H1 (cell line): ENCODE measurements around the gene ASTN2. TPM values are rescaled to one million over a fixed set of nuclear protein-coding genes. Genes with fewer than 3 reads are reported as not detected.

Source experiments
- CTCF ChIA-PET: fragments of 300-600 bp; sonication (Branson Sonifier 250); formaldehyde crosslinking; loops from one replicate; lab custom pipeline; 2021; ENCODE audit not compliant: partially characterized antibody; lab: Charles Lee
- POLR2A ChIA-PET: fragments of 300-600 bp; sonication (Branson Sonifier 250); formaldehyde crosslinking; loops from one replicate; lab custom pipeline; 2021; ENCODE audit warnings: inconsistent platforms; ENCODE audit not compliant: partially characterized antibody; lab: Charles Lee
- DNase-seq, 2 experiments: peaks; one replicate each; pipeline versions ENCODE4 v3.0.0 to v3.0.0-alpha.2; 2010 to 2022; ENCODE audit warnings: low spot score in 2 of 2, low read depth in 1 of 2, mixed read lengths in 1 of 2
- FAIRE-seq: peaks from 2 replicates; lab custom pipeline; 2011; peaks lifted over from hg19 to GRCh38; lab: Jason Lieb, UNC
- H2AFZ ChIP-seq: 2 replicates; pipeline ENCODE4 v1.8.1; 2012; ENCODE audit warnings: low read length, inconsistent platforms
- H2AK5ac ChIP-seq: 2 replicates; pipeline ENCODE4 v1.6.1; 2013; ENCODE audit warnings: low read depth, low read length
- H2BK120ac ChIP-seq: replicated peaks from 2 replicates; pipeline ENCODE3; 2013; ENCODE audit warnings: low read depth, low read length, inconsistent platforms
- H2BK12ac ChIP-seq: 2 replicates; pipeline ENCODE4 v1.6.1; 2013; ENCODE audit warnings: low read depth, low read length
- H2BK15ac ChIP-seq: 2 replicates; pipeline ENCODE4 v1.6.1; 2013; ENCODE audit warnings: low read length
- H2BK20ac ChIP-seq: 2 replicates; pipeline ENCODE4 v1.6.1; 2013; ENCODE audit warnings: low read length
- H2BK5ac ChIP-seq: 2 replicates; pipeline ENCODE4 v1.6.1; 2013; ENCODE audit warnings: low read depth, low read length
- H3K14ac ChIP-seq: 2 replicates; pipeline ENCODE4 v1.6.1; 2013; ENCODE audit warnings: inconsistent platforms; ENCODE audit not compliant: insufficient read length
- H3K18ac ChIP-seq: 2 replicates; pipeline ENCODE4 v1.6.1; 2013; ENCODE audit warnings: low read length; ENCODE audit errors: extremely low read depth
- H3K23ac ChIP-seq: 2 replicates; pipeline ENCODE4 v1.6.1; 2013; ENCODE audit warnings: inconsistent platforms; ENCODE audit not compliant: insufficient read length
- H3K23me2 ChIP-seq: 2 replicates; pipeline ENCODE4 v1.6.1; 2013; ENCODE audit warnings: low read depth, low read length
- H3K27ac ChIP-seq: 2 replicates; pipeline ENCODE4 v1.6.1; 2011; ENCODE audit warnings: low read depth, low read length, inconsistent platforms
- H3K27me3 ChIP-seq, 4 experiments: replicated peaks in 1 of 4; 1 replicate in 1 of 4; 2 replicates in 3 of 4; pipeline versions ENCODE4 v1.6.1 to v1.8.1; 2011 to 2013; ENCODE audit warnings: low read length in 3 of 4, mild to moderate bottlenecking in 3 of 4, inconsistent platforms in 2 of 4, mixed read lengths in 2 of 4, moderate library complexity in 1 of 4; ENCODE audit not compliant: control insufficient read depth in 3 of 4, insufficient read depth in 3 of 4; ENCODE audit errors: extremely low read depth in 1 of 4
- H3K36me3 ChIP-seq, 4 experiments: 2 replicates each; pipeline versions ENCODE4 v1.6.1 to v1.8.1; 2011 to 2013; ENCODE audit warnings: mild to moderate bottlenecking in 4 of 4, low read length in 3 of 4, moderate library complexity in 2 of 4, control low read depth in 1 of 4, inconsistent platforms in 1 of 4; ENCODE audit not compliant: insufficient read depth in 4 of 4, control insufficient read depth in 2 of 4
- H3K4ac ChIP-seq: replicated peaks from 2 replicates; pipeline ENCODE3; 2013; ENCODE audit warnings: low read length, low read depth, mixed read lengths, inconsistent platforms; ENCODE audit not compliant: insufficient read length
- H3K4me1 ChIP-seq, 4 experiments: replicated peaks in 1 of 4; 1 replicate in 1 of 4; 2 replicates in 3 of 4; pipeline versions ENCODE4 v1.6.1 to v1.8.1; 2011 to 2013; ENCODE audit warnings: low read length in 3 of 4, inconsistent platforms in 2 of 4, mixed read lengths in 1 of 4; ENCODE audit not compliant: insufficient read depth in 4 of 4, control insufficient read depth in 3 of 4
- H3K4me2 ChIP-seq, 2 experiments: 2 replicates each; pipeline versions ENCODE4 v1.6.1 to v1.8.1; 2011 to 2013; ENCODE audit warnings: low read depth in 2 of 2, low read length in 2 of 2, control low read depth in 1 of 2, inconsistent platforms in 1 of 2, mild to moderate bottlenecking in 1 of 2; ENCODE audit not compliant: insufficient read depth in 1 of 2
- H3K4me3 ChIP-seq, 4 experiments: fragments of 200-600, 300-600 bp in 1 of 4; sonication (generic), shearing (Covaris generic), sonication (Bioruptor Twin) in 1 of 4; 2 replicates each; pipeline versions ENCODE4 v1.5.1 to v1.8.1; 2011 to 2016; ENCODE audit warnings: low read length in 4 of 4, low read depth in 3 of 4, control low read depth in 2 of 4, inconsistent platforms in 2 of 4, mild to moderate bottlenecking in 2 of 4, mixed read lengths in 1 of 4, moderate library complexity in 1 of 4; ENCODE audit not compliant: insufficient read depth in 2 of 4; ENCODE audit errors: extremely low read depth in 1 of 4
- H3K56ac ChIP-seq: replicated peaks from 2 replicates; pipeline ENCODE3; 2013; ENCODE audit warnings: low read depth, mild to moderate bottlenecking, mixed read lengths, low read length, inconsistent platforms; ENCODE audit not compliant: insufficient read length
- H3K79me1 ChIP-seq: 2 replicates; pipeline ENCODE4 v1.6.1; 2013; ENCODE audit warnings: low read depth, low read length, control low read depth
- H3K79me2 ChIP-seq, 2 experiments: 2 replicates each; pipeline versions ENCODE4 v1.6.1 to v1.8.1; 2012 to 2013; ENCODE audit warnings: low read length in 2 of 2, mild to moderate bottlenecking in 2 of 2, inconsistent platforms in 1 of 2; ENCODE audit not compliant: insufficient read depth in 2 of 2, control insufficient read depth in 1 of 2
- H3K9ac ChIP-seq, 4 experiments: replicated peaks in 1 of 4; 1 replicate in 1 of 4; 2 replicates in 3 of 4; pipeline versions ENCODE4 v1.6.1 to v1.8.1; 2011 to 2013; ENCODE audit warnings: low read depth in 3 of 4, low read length in 3 of 4, control low read depth in 2 of 4, mild to moderate bottlenecking in 2 of 4, moderate library complexity in 2 of 4, inconsistent platforms in 1 of 4; ENCODE audit errors: extremely low read depth in 1 of 4
- H3K9me3 ChIP-seq, 2 experiments: 2 replicates each; pipeline versions ENCODE4 v1.6.1 to v1.8.1; 2012 to 2013; ENCODE audit warnings: mild to moderate bottlenecking in 2 of 2, moderate library complexity in 2 of 2, control low read depth in 1 of 2, inconsistent platforms in 1 of 2, low read depth in 1 of 2, low read length in 1 of 2, mixed read lengths in 1 of 2; ENCODE audit not compliant: insufficient read depth in 2 of 2
- H4K20me1 ChIP-seq, 2 experiments: replicated peaks in 1 of 2; 2 replicates each; pipeline versions ENCODE3 to v1.8.1; 2011 to 2013; ENCODE audit warnings: inconsistent platforms in 2 of 2, low read length in 2 of 2, mild to moderate bottlenecking in 1 of 2; ENCODE audit not compliant: insufficient read depth in 2 of 2, control insufficient read depth in 1 of 2
- H4K5ac ChIP-seq: 2 replicates; pipeline ENCODE4 v1.6.1; 2013; ENCODE audit warnings: low read length, low read depth, mixed read lengths, inconsistent platforms; ENCODE audit not compliant: insufficient read length
- H4K8ac ChIP-seq: 2 replicates; pipeline ENCODE4 v1.8.0; 2013; ENCODE audit warnings: mild to moderate bottlenecking, moderate library complexity, low read length, inconsistent platforms; ENCODE audit not compliant: insufficient read depth; ENCODE audit errors: extremely low read depth
- H4K91ac ChIP-seq: replicated peaks from 2 replicates; pipeline ENCODE3; 2013; ENCODE audit warnings: low read length, mixed read lengths, inconsistent platforms; ENCODE audit not compliant: insufficient read length
- TAF1 ChIP-seq: IDR thresholded peaks from 2 replicates; pipeline ENCODE4 v1.6.1; 2011; ENCODE audit warnings: mild to moderate bottlenecking, low read depth, low read length
- YY1 ChIP-seq: IDR thresholded peaks from 2 replicates; pipeline ENCODE4 v1.6.1; 2011; ENCODE audit warnings: low read depth, mild to moderate bottlenecking, low read length
- polyA plus RNA-seq, 7 experiments: library from polyadenylated mRNA; depleted of rRNA in 3 of 7; stranded (reverse) in 5 of 7; unstranded in 2 of 7; fragments of >200 nt in 5 of 7; fragments of 200-250 nt in 2 of 7; gene quantifications; 1 replicate in 5 of 7; 2 replicates in 1 of 7; 4 replicates in 1 of 7; pipeline versions ENCODE4 v1.2.1 to v1.2.3, GENCODE V29; 2011 to 2013; ENCODE audit warnings: missing spikeins in 2 of 7, mixed read lengths in 2 of 7
- total RNA-seq: library from RNA; stranded (reverse); fragmentation: NEBNext Ultra II Directional; extraction: Animal tissue kit (Norgen Biotek cat#: 25700); gene quantifications from 2 replicates; pipeline ENCODE4 v1.2.1, GENCODE V29; 2021
- TF ChIP-seq, protein P1 (sequence below), 3 experiments: IDR thresholded peaks; 1 replicate in 2 of 3; 2 replicates in 1 of 3; pipeline versions ENCODE4 v1.5.1 to v1.6.1; 2011; ENCODE audit warnings: low read length in 3 of 3, mild to moderate bottlenecking in 3 of 3, inconsistent platforms in 2 of 3, low read depth in 1 of 3, moderate library complexity in 1 of 3; ENCODE audit not compliant: insufficient read depth in 1 of 3; ENCODE audit errors: control extremely low read depth in 1 of 3

The ASTN2 gene
- total and polyA plus RNA-seq, 2 of the 8 experiments (the other 6 are each of a cell fraction or from before 2014, with no cell fraction given): 8.2 to 13.7 TPM

DNA sequence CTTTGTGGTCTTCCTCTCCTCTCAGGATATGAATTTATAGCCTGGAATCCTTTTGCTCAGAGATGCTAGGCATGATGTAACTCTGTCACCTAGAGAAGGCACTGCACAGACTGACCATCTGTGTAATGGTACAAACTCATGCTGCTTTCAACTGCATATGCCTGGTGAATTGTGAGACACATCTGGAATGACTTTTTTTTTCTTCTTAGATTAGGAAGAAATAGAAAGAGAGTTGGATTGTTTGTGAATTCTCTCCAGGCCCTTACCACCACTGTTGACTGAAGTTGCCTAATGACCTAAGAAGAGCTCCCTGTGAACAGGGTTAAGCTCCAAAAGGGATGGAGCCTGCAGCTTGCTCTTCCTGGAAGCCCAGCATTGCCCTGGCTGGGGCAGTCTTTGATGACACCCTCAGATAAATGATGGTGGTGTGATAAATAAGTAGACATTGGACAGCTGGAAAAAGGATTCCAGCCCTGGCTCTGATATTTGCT lies 775.6 kb downstream of the ASTN2 start:
- H2BK20ac ChIP-seq: no peak overlapping the region
- no peak overlapping the region for H4K5ac ChIP-seq
- CTCF ChIA-PET: interaction anchor here (0.5 to 1.5 kb wide), 2 partner anchors 33 to 50 kb away, joined by 3 to 4 read pairs; no protein-coding TSS in a partner anchor
- no peak overlapping the region for H3K4me3 ChIP-seq
- DNase-seq (no peak), FAIRE-seq (no peak)
- no peaks in the 10 kb centered on the region for H4K20me1 ChIP-seq
- no peak overlapping the region for H2AFZ ChIP-seq
- no peak overlapping the region for H3K56ac ChIP-seq
- no peaks in the 10 kb centered on the region for H3K27me3 ChIP-seq
- H3K9me3 ChIP-seq: no peaks in the 10 kb centered on the region
- H2BK15ac ChIP-seq: no peak overlapping the region
- no peak overlapping the region for H3K4me2 ChIP-seq
- H2AK5ac ChIP-seq: no peak overlapping the region
- 0 out of 8 replicates have a peak, but pooled peaks cover 0 to 3% (median 0%) of the 10 kb centered on the region in 4 experiments for H3K36me3 ChIP-seq
- TF ChIP-seq YY1: no peak
- TF ChIP-seq TAF1: no peak
- TF ChIP-seq, protein P1, sequence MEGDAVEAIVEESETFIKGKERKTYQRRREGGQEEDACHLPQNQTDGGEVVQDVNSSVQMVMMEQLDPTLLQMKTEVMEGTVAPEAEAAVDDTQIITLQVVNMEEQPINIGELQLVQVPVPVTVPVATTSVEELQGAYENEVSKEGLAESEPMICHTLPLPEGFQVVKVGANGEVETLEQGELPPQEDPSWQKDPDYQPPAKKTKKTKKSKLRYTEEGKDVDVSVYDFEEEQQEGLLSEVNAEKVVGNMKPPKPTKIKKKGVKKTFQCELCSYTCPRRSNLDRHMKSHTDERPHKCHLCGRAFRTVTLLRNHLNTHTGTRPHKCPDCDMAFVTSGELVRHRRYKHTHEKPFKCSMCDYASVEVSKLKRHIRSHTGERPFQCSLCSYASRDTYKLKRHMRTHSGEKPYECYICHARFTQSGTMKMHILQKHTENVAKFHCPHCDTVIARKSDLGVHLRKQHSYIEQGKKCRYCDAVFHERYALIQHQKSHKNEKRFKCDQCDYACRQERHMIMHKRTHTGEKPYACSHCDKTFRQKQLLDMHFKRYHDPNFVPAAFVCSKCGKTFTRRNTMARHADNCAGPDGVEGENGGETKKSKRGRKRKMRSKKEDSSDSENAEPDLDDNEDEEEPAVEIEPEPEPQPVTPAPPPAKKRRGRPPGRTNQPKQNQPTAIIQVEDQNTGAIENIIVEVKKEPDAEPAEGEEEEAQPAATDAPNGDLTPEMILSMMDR (IDR thresholded peaks at IDR 0.05; ENCODE audit: control extremely low read depth in 1 of 3, insufficient read depth in 1 of 3, low read depth in 1 of 3, low read length in 3 of 3): no peak
- no peak overlapping the region for H2BK5ac ChIP-seq
- H3K23me2 ChIP-seq: no peaks in the 10 kb centered on the region
- no peaks in the 10 kb centered on the region for H3K79me2 ChIP-seq
- no peak overlapping the region for H4K8ac ChIP-seq
- H2BK120ac ChIP-seq: no peak overlapping the region
- H3K18ac ChIP-seq: no peak overlapping the region
- no peak overlapping the region for H3K9ac ChIP-seq
- H2BK12ac ChIP-seq: no peak overlapping the region
- H3K4ac ChIP-seq: no peak overlapping the region
- POLR2A ChIA-PET: no interaction called here
- H3K23ac ChIP-seq: no peak overlapping the region
- H3K27ac ChIP-seq: no peak overlapping the region
- H4K91ac ChIP-seq: no peak overlapping the region
- H3K14ac ChIP-seq: no peak overlapping the region
- no peaks in the 10 kb centered on the region for H3K79me1 ChIP-seq
- no peaks in the 10 kb centered on the region for H3K4me1 ChIP-seq
